NCI-H226 (cell line): ENCODE data around the gene DAAM2.

Experiments used
- DNase-seq: peaks from one replicate; pipeline ENCODE4 v3.0.0-alpha.2; 2015

DAAM2 gene

GRCh38 chr6:39891353-39891752, 99.2 kb downstream of the DAAM2 start:
- DNase-seq: no peak

GRCh38 chr6:39891976-39892375, 99.8 kb downstream of the DAAM2 start:
- no peak for DNase-seq

GRCh38 chr6:39892490-39893129, 100.4 kb downstream of the DAAM2 start:
- peak; percentile 48 for DNase-seq

DNA sequence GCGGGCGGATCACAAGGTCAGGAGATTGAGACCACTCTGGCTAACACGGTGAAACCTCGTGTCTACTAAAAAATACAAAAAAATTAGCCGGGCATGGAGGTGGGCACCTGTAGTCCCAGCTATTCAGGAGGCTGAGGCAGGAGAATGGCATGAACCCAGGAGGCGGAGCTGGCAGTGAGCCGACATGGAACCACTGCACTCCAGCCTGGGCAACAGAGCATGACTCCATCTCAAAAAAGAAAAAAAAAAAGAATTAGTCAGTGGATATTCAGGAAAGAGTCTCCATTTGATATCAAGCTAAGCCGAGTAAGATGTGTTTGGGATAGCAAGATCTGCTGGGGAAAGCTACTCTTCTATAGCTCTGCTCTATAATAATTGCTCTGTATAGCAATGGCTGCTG, 101.1 kb downstream of the DAAM2 start:
- DNase-seq: no peak

DNA sequence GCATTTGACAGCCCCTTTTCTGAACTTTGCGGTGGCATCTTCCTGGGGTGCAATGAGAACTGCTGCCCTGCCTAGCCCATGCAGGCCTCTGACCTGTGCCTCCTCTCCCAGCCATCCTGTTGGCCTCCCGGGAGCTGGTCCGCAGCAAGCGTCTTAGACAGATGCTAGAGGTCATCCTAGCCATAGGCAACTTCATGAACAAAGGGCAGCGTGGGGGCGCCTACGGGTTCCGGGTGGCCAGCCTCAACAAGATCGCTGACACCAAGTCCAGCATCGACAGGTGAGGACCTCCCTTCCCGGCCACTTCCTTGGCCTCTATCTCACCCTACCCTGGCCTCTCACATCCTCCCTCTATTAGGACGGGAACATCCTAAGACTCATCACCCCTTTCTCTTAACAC, 104.5 kb downstream of the DAAM2 start:
- DNase-seq: no peak

GRCh38 chr6:39897698-39898097, 105.5 kb downstream of the DAAM2 start:
- no peak for DNase-seq

DNA sequence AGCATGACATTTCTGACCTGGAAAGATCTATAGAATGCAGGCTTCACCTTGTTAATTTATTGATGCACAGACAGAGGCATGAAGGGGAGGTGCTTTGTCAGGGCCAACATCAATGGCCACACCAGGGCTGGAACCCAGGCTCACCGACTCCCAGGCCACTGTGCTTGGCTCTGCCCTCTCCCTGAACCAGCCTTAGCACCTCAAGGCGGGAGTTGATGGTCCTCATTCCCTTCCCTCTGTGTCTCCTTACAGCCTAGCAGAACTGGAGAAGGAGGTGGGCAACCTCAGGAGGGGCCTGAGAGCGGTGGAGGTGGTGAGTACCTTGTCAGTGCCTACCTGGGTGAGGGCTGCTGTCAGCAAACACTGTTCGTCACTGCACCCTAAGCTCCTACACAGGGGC, 106.4 kb downstream of the DAAM2 start:
- no peak for DNase-seq

DNA sequence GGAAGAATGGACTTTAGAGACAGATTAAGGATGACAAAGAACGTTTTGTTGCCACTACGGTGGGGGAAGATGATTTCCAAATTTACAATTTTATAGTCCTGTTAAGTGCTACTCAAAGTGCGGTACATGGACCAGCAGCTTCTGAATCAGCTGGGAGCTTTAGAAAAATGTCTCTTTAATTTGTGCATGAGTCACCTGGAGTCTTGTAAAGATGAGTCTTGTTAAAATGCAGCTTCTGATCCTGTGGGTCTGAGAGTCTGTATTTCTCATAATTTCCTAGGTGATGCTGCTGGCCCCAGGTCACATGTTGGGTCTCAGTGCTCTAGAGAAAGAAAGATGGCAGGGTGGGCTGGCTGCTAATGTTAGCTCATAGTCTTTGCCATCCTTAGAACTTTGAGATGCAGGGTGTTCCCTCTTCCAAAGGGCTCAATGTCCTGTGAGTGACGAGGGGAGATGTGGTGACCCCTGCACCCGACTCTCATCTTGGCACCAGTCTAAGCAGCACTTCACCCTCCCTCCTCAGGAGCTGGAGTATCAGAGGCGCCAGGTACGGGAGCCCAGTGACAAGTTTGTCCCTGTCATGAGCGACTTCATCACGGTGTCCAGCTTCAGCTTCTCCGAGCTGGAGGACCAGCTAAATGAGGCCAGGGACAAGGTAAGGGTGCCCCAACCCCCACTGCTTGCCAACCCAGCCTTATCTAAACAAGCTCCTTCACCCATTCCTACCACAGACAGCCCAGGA, 107.5 kb downstream of the DAAM2 start:
- no peak for DNase-seq

DNA sequence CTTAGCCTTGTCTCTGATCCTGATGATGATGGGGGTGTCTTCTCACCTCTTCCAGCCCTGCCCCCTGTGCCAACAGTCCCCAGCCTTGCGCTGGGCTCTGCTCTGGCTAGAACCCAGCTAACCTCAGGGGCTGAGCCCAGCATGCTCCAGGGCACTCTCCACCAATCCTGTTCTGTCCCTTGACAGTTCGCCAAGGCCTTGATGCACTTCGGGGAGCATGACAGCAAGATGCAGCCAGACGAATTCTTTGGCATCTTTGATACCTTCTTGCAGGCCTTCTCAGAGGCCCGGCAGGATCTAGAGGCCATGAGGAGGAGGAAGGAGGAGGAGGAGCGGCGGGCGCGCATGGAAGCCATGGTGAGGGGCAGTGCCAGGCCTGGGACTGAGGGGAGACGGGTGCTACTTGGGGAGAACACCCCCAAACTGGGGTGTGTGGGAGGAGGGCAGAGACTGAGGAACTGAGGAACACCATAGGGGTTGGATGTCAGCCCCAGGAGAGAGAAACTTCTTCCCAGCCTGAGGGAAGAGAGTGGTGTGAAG, 109.0 kb downstream of the DAAM2 start:
- DNase-seq: no peak

DNA sequence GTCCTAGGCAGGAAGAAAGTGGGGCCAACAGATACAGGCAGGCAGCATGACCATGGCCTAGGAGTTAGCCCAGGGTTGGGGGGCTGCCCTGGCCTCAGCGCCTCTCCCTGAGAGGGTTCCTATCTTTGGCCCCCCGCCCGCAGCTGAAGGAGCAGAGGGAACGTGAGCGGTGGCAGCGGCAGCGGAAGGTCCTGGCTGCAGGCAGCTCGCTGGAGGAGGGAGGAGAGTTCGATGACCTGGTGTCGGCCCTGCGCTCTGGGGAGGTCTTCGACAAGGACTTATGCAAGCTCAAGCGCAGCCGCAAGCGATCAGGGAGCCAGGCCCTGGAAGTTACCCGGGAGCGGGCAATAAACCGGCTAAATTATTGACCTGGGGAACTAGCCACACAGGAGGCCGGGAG, 109.5 kb downstream of the DAAM2 start:
- DNase-seq: no peak

DNA sequence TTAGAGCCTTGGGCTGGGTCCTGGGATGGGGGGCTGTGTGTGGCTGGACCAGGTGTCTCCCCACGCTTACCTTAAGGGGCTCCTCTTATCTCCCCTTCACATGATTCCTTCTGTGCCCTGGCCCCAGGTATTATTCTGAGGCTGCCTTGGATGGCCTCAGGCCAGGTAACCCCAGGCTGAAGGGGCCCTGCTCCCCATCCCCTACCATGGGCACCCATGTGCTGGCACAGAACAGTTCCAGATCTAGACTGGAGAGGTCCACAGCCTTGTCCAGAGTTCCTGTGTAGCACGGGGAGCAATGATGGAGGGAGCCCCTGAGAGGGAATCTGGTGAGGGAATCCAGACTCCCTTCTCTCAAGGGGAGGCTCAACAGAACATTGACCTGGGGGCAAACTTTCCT, 110.0 kb downstream of the DAAM2 start:
- no peak for DNase-seq

GRCh38 chr6:39902786-39903465, 110.8 kb downstream of the DAAM2 start:
- no peak for DNase-seq

DNA sequence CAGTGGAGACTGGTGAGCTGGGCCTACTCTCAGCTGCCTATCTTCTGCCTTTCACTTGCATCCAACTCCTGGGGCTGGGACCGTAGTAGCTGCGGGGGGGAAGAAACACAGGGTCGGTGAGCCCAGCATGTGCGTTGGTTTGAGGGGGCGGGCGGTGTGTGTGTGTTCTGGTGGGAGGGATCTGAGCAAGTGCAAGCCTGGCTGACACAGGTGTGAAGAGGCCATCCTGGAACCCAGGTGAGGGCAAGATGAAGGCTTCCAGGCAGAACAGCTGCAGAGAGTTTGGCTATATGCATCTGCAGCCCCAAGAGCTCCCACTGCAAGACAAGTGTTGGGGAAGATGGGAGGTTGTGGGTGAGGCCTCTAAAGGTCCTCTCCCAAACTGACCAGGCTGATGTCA, 111.5 kb downstream of the DAAM2 start:
- DNase-seq: no peak

GRCh38 chr6:39904946-39905639, 112.9 kb downstream of the DAAM2 start:
- no peak for DNase-seq

- DNase-seq: no peak
These were observed 113.4 kb downstream of the DAAM2 start for GRCh38 chr6:39905640-39905975.

- DNase-seq: no peak
These were observed 114.2 kb downstream of the DAAM2 start for GRCh38 chr6:39906318-39906761.

DNA sequence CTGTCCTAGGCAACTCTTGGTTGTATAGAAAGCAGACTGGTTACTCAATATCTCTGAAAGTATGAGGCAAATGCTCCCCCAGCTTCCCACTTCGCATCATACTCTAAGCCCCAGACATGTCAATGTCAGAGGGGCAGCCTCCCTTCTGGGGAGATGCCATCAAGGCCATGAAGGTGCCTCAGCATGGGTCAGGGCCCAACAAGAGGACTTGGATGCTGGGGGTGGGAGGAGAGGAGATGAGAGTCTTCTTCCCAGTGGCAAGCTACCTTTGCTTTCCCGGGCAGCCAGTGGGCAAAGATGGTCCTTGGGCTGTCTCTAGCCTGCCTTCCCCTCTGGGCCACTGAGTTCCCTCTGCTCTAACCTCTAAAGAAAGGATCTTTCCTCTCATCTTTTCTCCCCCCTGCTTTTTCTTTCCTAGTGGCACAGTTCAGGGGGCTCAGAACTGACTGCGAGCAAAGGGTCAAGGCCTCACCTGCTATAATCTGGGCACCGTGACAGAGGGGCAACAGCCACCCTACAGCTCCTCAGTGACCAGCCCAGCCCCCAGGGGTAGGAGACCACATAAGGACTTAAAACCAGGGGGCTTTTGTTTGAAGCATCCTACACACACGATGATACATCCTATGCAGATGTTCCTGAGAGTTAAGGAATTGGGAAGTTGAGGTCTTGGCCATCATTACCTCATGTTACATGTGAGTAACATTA, 115.8 kb downstream of the DAAM2 start:
- DNase-seq: no peak

- DNase-seq: no peak
These were observed 116.8 kb downstream of the DAAM2 start for GRCh38 chr6:39908838-39909583.

DNA sequence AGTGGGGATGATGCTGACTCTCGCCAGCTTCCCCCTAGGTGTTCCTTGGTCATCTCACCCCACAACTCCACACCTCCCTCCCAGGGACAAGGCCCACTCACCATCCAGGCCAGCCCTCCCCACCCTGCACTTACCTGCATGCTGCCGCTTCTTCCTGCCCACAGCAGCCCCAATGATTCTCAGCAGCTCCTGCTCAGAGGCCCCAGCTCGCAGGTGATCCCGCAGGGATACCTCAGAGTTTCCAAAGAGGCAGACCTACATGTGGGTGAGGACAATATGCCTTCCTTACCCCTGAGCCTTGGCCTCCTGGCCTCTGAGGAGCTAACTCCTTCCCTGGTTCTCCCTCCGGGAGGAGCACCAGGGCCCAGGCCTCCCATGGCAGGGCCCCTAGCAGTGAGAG, 117.5 kb downstream of the DAAM2 start:
- DNase-seq: no peak

DNA sequence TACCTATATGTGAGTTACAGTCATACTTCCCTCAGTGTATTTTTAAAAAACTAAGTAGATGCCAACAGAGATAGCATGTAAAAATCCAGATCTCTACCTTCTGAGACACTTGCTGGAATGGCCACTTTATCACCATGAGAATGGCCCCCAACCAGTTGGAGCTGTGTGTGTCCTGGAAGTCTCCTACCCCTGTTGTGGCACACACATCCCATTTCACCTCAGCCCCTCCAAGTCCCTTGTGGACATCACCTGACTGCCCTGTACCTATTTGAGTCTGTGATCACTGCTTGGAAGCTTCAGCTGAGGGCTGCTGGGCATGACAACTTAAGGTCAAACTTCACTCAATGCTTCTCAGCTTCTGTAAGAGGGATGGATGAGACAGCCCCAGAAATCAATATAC, 118.0 kb downstream of the DAAM2 start:
- no peak for DNase-seq

- DNase-seq: no peak
These were observed 118.6 kb downstream of the DAAM2 start for GRCh38 chr6:39910744-39911143.

DNA sequence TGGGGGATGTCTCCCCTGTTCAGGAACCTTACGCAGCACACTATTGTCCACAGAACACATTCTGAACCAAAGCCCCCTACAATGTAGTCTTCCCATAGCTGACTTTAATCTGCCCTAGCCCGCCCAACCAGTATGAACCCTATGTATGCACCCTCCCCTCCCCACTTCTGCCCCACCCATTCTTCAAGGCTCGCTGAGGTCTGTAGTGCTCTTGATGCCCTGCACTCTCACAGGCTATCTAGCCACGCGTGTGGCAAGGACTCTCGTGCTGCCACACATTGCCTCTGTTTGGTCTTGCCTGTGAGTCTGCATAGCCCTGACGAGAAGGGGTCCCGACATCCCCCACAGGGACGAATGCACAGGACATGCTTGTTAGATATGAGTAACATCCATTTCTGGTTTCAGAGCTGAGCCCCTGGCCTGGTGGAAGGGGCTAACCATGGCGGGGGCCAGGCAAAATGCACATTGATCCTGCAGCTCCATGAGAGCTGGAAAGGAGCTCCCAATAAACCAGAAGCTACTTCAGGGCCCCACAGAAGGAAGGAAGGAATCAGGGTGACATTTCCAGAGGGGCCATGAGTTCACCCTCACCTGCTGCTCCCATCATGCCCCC, 119.4 kb downstream of the DAAM2 start:
- no peak for DNase-seq
